HG03442 (cell line): Measurements from ENCODE around the gene LRMDA.

Source experiments
- ATAC-seq: cut with Tn5 transposase; IDR thresholded peaks from one replicate; pipeline ENCODE4 v1.9.1; 2021; ENCODE audit warnings: mild to moderate bottlenecking, moderate library complexity; ENCODE audit not compliant: unreplicated experiment

Gene LRMDA

DNA sequence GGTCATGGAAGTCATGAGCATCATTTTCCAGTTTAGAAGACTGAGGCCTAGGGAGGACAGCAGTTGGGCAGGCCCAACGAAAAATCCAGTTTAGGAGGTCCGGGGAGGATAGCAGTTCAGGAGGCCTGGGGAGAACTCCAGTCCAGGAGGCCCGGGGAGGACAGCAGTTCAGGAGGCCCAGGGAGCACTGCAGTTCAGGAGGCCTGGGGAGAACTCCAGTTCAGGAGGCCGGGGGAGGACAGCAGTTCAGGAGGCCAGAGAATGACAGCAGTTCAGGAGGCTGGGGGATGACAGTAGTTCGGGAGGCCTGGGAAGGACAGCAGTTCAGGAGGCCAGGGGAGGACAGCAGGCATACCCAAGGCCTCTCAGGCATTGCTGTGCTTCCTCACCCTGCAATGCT is 453.4 kb downstream of the LRMDA start:
- no peak for ATAC-seq

DNA sequence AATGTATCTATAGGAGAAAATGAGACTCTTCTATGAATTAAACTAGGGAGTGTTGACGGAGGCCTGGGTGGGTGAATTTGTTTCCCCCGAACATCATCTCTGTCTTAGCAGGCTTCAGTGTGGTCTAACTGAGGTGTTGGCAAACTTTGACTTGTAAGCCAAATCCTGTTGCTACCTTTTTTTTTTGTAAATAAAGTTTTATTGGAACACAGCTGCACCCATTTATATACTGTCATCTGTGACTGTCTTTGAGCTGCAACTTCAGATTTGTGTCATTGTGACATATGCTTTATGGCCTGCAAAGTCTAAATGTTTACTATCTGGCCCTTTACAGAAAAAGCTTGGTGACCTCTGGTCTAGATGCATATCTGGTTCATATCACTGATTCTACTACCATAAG is 455.9 kb downstream of the LRMDA start:
- no peak for ATAC-seq

DNA sequence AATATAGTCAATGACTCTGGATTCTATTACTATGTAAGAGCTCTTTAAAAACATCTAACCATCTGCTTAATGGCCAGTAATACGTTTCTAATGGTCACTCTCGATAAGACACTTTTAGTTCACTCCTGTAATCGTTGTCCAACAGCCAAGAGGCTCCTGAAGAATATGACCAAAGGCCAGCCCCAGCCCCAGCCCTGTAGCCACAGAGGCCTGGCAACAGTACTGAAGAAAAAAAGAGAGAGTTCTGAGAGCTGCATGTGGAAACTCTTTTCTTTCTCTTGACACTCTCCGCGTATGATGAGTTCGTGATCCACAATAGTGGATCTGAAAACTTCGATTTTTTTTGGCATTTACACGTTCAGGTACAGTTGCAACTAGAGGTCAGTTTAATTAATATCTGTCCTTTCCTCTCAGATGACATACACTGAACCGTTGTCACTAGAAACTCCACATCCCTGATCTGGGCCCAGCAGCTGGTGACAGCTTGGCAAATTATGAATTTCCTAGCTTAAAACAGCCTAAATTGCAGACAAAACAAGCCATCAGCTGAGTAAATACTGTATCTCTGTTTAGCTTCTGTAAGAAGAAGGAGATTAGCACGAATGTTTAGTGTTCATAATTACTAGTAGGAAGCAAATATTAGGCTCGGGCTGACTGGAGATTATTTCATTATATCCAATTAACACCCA is 456.7 kb downstream of the LRMDA start:
- ATAC-seq, result no peak

DNA sequence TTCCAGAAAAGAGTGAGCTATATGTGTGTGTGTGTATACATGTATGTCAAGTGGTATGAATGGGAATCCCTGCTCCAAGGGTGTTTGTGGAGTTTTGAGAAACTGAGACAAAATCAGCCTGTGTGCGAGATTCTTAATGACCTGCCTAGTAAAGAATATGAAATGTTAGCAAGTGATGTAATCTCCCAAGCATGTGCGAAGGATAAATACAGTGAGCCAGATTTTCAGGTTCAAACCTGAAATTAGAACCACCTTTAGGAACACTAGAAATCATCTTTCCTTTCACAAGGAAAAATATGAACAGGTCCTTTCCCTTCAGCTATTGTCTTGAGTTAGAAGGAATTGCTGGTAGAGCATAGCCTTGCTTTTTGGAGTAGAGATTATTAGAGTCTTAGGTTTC is 457.6 kb downstream of the LRMDA start:
- no peak for ATAC-seq

DNA sequence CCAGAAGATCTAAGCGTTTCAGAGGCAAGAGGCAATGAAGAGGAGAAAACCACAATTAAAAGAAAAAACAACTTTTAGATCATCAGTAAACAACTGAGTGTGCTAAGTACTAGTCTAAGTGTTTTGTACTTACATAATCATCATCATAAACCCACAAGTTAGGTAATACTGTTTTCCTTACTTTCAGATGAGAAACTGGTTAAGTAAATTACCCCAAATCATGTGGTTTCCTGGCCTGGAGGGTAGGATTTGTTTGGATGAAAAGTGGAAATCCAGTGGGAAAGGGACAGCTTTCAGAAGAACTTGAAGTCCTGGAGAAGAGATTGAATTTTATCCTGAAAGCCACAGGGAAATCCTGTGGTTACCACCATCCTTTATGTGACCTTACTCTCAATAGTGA is 463.3 kb downstream of the LRMDA start:
- ATAC-seq, result no peak

DNA sequence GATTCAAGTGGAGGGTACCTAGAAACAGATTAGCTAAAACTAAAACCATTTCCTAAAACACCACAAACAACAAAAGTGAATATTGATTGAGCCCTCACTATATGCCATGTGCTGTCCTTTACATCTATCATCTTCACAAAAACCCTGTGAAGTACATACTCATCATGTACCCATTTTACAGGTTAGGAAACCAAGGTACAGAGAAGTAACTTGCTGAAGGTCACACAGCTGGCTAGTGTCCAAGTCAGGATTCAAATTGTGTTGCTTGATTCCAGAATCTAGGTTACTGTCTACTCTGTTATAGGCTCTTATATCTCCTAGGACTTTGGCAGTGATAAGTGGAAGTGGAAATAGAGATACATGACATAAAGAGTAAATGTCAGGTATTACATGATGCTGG is 463.8 kb downstream of the LRMDA start:
- no peak for ATAC-seq

DNA sequence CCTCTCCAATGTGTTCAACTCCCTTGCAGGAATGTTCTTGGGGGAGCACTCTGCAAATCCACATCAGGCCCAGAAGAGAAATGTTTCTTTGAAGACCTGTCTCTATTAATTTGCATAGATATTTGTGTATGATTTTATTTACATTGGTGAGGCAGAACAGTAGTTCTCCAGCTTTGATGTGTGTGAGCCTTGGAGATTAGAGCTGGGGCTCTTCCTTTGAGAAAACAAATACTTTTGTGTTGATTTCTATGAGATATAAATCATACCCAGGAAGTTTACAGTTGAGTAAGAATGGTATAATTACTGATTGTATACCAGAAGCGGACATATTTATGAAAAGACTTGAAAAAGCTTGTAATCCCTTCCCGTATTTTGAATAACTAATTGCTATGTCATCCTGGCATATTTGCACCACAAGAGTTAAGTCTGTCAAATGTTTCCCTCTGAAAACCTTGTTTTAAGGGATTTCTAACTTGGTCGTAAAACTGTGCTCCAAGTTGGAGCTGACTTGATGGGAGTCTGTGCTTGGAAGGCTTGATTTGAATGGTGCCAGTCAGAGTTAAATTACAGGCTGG is 468.5 kb downstream of the LRMDA start:
- no peak for ATAC-seq

DNA sequence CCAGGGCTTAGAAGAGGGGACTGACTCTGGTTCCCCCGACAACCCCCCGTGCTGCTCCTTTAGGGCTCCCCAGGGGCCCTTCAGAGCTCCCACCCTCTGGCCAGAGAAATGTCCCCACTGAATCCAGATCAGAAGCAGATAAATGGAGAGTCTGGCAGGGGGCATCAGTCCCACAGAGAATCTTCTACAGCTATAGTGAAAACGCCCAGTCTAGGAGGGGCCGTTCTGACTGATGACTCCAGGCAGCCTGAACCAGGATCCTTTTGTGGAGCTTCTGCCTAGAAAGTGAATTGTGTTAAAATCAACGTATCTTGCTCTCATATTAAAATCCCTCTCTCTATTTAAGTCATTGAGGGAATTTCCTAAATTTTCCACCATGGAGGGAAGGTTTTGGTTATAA is 471.4 kb downstream of the LRMDA start:
- ATAC-seq, result no peak

DNA sequence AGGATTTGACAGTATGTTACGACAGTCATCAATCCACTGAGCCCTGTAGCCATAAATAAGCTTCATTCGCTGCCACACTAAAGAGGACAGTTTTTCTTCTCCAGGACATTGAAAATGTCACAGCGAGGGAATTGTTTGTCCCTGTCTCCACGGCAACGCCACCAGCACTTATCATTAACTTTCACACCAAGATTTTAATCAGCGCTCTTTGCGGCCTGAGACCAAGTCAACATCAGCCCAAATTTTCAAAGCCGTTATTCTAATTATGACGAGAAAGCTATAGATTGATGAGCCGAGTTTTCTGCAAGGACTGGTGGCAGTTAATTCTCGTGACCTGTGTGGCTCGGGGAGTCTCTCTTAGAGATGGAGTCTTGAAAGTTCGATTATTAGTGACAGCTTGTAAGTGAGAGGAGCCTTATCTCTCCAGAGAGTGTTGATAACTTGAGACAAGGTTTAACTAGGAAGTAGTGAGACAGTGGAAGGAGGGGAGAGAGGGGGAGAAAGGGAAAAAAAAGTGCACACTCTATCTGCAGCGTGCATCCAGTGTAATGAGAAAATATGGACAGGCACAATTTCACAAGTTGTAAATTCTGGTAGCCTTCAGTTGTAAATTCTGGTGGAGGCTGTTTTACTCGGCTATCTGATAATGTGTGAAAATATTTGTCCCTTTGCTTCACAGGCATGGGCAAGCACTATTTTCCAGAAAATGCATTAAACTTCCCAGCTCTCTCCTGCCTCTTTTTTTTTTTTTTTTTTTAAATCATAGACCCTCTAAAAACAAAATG is 473.3 kb downstream of the LRMDA start:
- ATAC-seq, result no peak

DNA sequence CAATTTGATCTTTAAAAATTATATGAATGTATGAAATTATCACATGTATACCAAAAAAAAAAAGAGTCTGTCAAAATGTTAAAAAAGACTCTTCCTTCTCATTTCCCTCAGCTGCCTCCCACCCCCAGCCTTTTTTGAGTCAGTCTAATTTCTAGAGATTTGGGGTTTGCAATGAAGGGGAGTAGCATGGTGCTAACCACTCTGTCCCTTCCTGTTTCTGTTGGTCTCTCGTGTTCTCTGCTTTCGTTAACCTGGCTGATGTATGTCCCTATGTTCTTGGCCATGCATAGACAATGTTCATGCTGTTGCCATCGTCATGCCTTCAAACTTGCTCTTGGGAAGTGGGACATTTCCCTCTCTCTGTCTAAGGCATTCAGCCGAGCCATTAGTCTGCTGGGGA is 474.1 kb downstream of the LRMDA start:
- no peak for ATAC-seq

DNA sequence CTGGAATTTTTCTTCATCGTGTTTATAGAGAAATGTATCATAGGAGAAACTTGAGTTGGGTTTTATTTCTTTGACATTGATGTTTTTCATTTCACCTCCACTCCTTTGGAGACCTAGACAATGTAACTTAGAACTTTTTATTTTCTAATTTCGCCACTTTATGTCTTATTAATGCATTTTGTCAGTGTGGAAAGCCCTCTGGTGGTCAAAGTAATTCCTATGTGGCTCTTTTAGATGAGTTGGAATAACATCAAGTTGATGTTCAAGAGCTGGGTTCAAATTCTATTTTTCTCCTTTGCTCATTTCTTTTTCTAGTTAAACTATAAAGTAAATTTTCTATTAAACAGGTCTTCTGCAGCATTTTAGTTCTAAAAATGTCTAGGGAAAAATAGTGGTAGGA is 478.6 kb downstream of the LRMDA start:
- no peak for ATAC-seq

DNA sequence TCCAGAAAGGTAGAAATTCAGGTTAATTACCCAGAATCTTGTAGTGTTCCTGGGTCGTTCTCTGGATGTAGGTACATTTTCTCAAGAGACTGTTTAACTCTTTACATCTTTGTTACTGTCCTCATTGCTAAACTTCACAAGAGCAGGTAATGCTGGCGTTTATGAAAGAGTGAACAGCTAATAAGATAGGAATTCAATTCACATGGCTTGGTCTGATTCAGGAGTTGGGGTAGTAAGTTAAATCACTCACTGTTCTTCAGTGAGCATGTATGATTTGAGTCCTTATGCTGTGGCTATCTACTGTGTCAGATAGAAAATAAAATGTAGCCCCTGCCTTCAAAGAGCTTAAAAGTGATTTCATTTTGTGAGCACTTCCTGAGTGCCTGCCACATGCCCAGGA is 480.0 kb downstream of the LRMDA start:
- ATAC-seq, result no peak

DNA sequence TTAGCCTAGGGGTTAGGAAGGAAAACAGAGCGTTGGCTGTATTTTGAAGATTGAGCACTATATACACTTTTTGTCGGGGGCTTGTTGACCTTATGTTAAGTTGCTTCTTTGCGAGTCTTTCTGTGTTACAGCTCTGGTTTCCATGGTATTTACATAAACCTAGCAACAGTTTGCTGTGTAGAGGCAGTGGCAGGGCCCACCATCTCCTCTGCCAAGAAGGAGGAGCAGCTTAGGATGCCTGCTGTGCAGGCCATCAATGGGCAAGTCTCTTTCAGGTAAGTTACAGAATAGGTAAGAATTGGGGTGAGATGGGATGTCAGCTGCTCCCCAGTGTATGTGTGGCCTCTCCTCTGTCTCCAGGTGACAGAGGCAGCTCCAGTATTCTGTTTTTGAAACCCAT is 485.5 kb downstream of the LRMDA start:
- no peak for ATAC-seq

DNA sequence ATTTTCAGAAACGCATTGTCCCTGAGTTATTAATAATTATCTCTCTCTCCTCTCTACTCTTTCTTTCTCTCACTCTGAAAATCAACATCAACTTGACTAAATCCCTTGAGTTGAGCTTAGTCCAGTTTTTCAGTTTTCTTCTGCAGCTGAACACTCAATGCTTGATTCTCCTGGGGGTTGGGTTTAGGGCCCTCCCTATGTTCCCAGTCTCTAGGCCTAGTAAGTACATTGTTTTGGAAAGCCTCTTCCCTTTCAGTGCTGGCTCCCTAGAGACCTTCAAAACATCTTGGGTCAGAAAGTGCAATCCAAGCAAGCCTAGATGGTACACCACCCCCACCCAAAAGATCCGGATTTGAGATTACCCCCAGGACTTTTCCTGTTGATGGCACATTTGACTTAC is 488.5 kb downstream of the LRMDA start:
- ATAC-seq, result no peak

DNA sequence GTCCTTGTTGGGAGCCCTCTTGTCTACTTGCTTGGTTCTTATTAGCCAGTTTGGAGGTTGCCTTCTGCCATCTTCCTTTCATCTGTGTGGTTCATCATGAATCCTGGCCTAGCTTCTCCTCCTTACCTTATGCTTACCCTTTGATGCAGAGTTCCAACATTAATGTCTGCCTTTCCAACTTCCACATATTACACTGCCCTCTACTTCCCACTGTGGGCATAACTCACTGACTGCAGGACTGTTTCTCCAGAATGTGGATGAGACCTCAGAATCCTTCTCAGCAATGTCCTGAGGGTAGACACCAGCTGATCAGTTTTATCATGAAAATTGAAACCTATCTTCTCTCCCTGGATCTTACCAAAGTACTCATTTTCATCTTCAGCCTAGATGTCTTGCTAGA is 491.0 kb downstream of the LRMDA start:
- no peak for ATAC-seq

DNA sequence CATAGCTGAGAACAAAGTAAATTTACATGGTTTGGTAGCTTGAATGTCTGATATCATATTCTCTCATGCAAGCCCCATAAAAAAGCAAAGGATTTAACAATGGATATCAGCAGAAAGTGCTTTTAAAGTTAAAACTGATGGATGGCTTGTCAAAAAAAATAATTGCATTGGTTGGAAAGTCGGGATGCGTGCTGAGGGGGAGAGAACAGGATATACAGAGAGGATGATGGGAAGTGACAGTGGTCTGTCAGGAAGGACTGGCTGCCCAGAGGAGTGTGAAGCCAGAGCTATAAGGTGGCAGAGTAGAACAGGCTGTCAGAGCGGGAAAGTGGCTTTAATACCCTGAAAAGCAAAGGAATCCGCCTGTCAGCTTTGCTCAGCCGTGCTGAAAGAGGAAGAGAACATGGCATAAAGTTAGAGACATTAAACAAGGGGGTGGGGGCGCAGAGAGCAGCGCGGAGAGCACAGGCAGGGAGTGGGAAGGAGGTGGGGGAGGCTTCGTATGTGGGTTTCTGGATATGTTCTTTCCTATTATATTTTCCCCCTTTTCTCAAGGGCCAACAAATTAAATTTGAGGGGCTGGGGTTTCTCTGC is 493.0 kb downstream of the LRMDA start:
- ATAC-seq, result no peak

DNA sequence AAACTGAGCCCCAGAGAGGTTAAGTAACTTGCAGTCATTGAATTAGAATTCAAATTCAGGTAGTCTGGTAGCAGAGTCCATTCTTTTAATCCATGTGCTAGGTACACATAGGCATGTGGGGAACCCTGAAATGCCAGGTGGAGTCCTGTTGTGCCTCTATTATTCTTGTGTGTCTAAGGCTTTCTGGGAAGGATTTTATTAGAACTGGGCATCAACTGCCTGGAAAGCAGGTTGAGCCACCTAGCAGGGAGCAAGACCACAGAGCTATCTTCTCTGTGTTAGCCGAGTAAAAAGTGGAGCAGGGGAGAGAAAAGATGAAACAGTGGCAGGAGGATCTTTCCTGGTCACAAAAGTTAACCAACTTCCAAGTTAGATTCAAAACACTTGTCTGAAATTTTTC is 494.6 kb downstream of the LRMDA start:
- no peak for ATAC-seq

DNA sequence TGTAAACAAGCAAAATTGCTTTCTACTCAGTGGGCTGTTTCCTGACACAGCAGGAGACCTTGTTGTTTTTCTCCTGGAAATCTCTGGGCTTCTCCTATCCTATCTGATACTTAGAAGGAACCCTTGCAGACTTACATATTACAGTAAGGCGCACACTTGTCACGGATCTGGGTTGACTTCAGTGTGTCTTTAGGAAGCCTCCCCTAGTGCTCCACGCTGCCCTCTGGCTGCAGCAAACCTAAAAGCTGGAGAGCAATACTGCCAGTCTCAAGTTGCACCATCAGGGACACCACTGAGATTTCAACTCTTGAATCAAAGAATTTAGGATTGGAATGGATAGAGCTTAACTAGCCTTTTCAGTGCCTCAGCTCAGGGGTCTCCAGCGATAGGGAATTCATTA is 495.3 kb downstream of the LRMDA start:
- ATAC-seq, result no peak

DNA sequence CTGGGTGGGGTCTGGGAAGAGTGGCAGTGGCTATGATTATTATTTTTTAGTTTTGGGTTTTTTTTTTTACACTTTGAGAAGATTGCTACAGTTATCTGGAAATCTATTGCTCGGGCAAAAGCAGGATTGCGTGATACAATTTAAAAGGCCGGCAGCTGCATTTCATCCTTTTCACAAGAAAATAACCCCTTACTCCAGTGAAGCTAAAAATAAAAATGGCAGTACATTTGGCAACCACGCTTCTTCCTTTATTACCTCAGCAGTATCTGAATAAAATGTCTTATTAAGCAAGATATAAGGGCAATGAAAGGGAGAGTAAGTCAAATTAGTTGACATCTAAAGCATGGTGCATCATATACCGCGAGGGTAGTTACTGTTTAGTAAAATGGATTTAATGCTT is 496.8 kb downstream of the LRMDA start:
- no peak for ATAC-seq

DNA sequence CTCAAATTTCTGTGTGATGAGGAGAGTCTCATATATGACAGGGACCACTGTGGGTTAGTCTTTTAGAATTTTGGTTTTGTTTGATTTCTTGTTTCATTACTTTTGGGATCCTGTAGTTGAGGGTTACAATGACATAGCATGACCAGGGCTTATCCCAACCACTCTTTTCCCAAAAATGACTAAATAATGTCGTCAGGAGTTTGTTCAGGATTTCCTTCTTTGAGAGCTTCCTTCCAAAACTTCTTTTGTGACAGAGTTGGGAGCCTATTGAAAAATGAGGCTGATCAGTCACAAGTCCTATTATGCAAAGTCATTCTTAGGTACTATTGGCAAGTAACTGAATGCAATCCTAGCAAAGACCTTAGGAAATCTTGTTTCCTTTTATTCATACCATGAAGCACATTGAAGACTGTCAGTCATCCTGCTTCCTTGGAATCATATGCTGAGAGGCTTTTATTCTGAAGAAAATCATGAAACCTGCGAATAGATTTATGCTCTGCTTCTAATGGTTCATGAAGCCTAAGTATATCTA is 498.3 kb downstream of the LRMDA start:
- ATAC-seq, result no peak

DNA sequence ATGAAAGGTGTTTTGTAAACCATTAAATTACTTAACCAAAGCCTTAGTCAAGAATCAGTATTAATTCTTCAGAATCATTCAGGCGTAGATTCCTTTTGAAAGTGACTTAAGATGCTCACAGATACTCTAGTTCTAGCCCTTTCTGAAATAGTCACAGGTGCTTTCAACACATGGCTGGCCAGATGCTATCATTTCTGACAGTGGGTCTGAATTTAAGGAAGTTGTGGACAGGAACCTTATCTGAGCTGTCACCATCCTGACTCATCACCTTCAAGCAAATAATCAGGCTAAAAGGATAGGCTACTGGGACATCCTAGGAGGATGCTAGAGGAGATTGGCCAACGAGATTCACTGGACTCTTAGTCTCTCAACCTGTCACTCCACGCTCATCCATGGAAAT is 501.5 kb downstream of the LRMDA start:
- ATAC-seq, result no peak

DNA sequence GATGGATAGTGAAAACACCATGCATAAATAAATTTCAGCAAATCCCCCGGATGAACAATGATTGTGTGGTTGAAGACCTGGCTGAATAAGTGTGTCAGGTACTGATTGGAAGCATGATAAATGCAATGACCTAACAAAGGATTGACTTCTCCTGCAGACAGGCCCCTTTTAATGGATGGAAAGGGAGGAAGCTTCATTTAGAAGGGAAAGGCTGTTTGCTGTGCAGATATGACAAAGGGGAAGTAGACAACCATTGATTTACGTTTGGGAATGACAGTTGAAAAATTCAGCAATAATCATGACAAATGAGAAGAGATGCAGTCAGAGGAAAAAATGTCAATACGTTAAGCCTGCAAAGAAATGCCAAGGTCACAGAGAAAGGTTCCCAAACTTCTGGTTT is 503.8 kb downstream of the LRMDA start:
- no peak for ATAC-seq
